Amniotic epithelial cell (primary cell): ENCODE measurements around the gene COL3A1.

Source experiments
- DNase-seq: peaks from one replicate; pipeline ENCODE4 v3.0.0-alpha.2; 2010; ENCODE audit warnings: low read depth

COL3A1 gene

GRCh38 chr2:188975497-188976102, 1.4 kb downstream of the COL3A1 start:
- DNase-seq: peak; percentile 97

- peak; percentile 78 for DNase-seq
Measured at GRCh38 chr2:188976545-188977268, 2.5 kb downstream of the COL3A1 start.

- no peak for DNase-seq
Measured at GRCh38 chr2:188977317-188977716, 3.1 kb downstream of the COL3A1 start.

- DNase-seq: peak; percentile 94
Measured at GRCh38 chr2:188978291-188979081, 4.3 kb downstream of the COL3A1 start.

GRCh38 chr2:188979187-188980114, 5.3 kb downstream of the COL3A1 start:
- peak; percentile 83 for DNase-seq

GRCh38 chr2:188983427-188984064, 9.4 kb downstream of the COL3A1 start:
- peak; percentile 71 for DNase-seq

- peak; percentile 51 for DNase-seq
Measured at GRCh38 chr2:188984065-188984491, 9.9 kb downstream of the COL3A1 start.

GRCh38 chr2:188984680-188985079, 10.5 kb downstream of the COL3A1 start:
- DNase-seq: peak; percentile 95

- DNase-seq: peak; percentile 81
Measured at GRCh38 chr2:188986839-188987238, 12.7 kb downstream of the COL3A1 start.

- peak; percentile 60 for DNase-seq
Measured at GRCh38 chr2:188993247-188993646, 19.1 kb downstream of the COL3A1 start.

- DNase-seq: peak; percentile 82
Measured at GRCh38 chr2:188997263-188997662, 23.1 kb downstream of the COL3A1 start.

- no peak for DNase-seq
Measured at GRCh38 chr2:189000221-189000620, 26.0 kb downstream of the COL3A1 start.

- DNase-seq: peak; percentile 76
Measured at GRCh38 chr2:189002079-189002478, 27.9 kb downstream of the COL3A1 start.

- DNase-seq: peak; percentile 61
Measured at GRCh38 chr2:189008555-189009262, 34.5 kb downstream of the COL3A1 start.

- DNase-seq: peak; percentile 37
Measured at GRCh38 chr2:189010536-189010935, 36.4 kb downstream of the COL3A1 start.

- peak; percentile 21 for DNase-seq
Measured at GRCh38 chr2:189012351-189012750, 38.2 kb downstream of the COL3A1 start.

- peak; percentile 54 for DNase-seq
Measured at GRCh38 chr2:189013031-189013430, 38.9 kb downstream of the COL3A1 start.

- DNase-seq: peak; percentile 72
Measured at GRCh38 chr2:189013671-189014448, 39.7 kb downstream of the COL3A1 start.

- peak; percentile 73 for DNase-seq
Measured at GRCh38 chr2:189014449-189015138, 40.4 kb downstream of the COL3A1 start.
